ENCODE data around the gene SLC17A5.
A peak's percentile ranks its signal among the peaks of the same experiment; 100 is the strongest.
"Not testable (repeated sequence)": the region's sequence is repeated elsewhere in the genome, so short reads cannot be mapped to it uniquely, and the experiment has no call there.

Gene SLC17A5

DNA sequence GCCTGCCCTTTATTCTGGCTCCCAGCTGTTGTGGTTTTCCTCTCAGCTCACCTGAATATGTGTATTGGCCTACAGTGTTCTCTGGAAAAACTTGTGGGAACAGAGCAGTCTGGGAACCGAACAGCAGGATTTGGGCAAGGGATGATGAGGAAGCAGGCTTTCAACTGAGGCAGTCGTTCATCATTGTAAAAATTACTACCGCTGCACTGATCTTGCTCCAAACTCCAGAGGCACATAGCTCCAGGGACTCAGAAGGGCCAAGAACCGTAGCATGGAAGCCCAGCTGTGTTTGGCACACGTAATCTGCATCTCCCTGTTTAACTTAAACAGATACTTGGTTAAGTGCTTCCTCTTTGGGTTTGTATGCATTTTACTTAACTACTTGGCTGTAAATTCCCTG, 84.7 kb downstream of the SLC17A5 start:
- H3K4me3 ChIP-seq (ENCODE audit: low read depth, low read length): no peak overlapping the region
- TF ChIP-seq CTCF (IDR thresholded peaks at IDR 0.05; ENCODE audit: insufficient read depth, low read length, missing control alignments): no peak
- ChIA-PET POLR2A (interaction anchor here (0.9 kb wide), 1 partner anchor 11 kb away, joined by 4 read pairs; no protein-coding TSS in a partner anchor), CTCF (interaction anchor here (1.2 kb wide), 1 partner anchor 11 kb away, joined by 3 read pairs; no protein-coding TSS in a partner anchor)
- no peak for DNase-seq (ENCODE audit: low read depth, low spot score)

DNA sequence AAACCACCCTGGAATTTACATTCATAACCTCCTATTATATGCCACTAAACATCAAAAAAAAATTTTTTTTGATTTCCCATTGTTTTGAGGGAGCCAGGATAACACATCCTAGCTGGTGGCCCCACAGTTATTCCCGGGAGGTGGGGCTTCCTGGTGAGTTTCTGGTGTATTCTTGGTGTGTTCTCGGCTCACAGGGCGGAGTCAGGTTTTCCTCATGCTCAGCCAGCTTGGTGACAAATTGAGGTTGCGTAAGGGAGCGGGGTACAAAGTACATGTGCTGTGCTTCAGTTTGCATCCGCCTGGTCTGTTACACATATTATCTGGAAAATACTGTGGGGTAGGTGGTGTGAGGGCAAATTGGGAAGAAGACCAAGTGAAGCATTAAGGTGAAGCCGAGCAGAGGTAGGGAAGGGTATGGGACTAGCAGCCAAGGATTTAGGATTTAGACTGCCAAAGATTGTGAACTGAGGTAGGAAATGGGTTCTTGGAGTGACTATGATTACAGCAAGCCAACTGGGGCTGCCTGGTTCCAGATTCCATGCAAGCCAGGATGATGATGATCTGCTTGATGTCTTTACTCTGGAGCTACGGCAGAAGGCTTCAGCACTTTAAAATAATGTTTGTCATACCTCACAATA, 86.7 kb downstream of the SLC17A5 start:
- H3K4me3 ChIP-seq (ENCODE audit: low read depth, low read length): no peak overlapping the region
- TF ChIP-seq CTCF (IDR thresholded peaks at IDR 0.05; ENCODE audit: insufficient read depth, low read length, missing control alignments): no peak
- no peak for DNase-seq (ENCODE audit: low read depth, low spot score)
- POLR2A ChIA-PET: interaction anchor here (2.5 to 3.2 kb wide), 2 partner anchors 13 to 47 kb away, joined by 14 to 17 read pairs; partner anchors contain the start of gene EEF1A1
- CTCF ChIA-PET: interaction anchor here (0.6 to 2.8 kb wide), 6 partner anchors 10 to 40 kb away, joined by 3 to 16 read pairs (median 3); no protein-coding TSS in a partner anchor

DNA sequence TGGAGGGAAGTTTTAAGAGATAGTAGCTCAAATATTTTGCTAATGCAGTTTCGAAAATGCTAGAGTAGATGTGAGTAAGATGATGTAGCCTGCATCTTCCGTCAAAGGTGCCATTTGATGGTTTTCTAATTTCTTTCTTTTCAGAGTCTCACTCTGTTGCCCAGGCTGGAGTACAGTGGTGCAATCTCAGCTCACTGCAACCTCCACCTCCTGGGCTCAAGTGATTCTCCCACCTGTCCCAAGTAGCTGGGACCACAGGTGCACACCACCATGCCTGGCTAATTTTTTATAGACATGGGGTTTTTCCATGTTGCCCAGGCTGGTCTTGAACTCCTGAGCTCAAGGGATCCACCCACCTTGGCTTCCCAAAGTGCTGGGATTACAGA, 87.3 kb downstream of the SLC17A5 start:
- not testable (repeated sequence) for H3K4me3 ChIP-seq (ENCODE audit: low read depth, low read length); DNase-seq (ENCODE audit: low read depth, low spot score)
- ChIA-PET CTCF (interaction anchor here (0.9 to 2.8 kb wide), 6 partner anchors 9 to 43 kb away, joined by 3 to 16 read pairs (median 3); no protein-coding TSS in a partner anchor), POLR2A (interaction anchor here (0.8 to 3.2 kb wide), 3 partner anchors 14 to 52 kb away, joined by 3 to 17 read pairs (median 14); partner anchors contain the start of gene EEF1A1)

DNA sequence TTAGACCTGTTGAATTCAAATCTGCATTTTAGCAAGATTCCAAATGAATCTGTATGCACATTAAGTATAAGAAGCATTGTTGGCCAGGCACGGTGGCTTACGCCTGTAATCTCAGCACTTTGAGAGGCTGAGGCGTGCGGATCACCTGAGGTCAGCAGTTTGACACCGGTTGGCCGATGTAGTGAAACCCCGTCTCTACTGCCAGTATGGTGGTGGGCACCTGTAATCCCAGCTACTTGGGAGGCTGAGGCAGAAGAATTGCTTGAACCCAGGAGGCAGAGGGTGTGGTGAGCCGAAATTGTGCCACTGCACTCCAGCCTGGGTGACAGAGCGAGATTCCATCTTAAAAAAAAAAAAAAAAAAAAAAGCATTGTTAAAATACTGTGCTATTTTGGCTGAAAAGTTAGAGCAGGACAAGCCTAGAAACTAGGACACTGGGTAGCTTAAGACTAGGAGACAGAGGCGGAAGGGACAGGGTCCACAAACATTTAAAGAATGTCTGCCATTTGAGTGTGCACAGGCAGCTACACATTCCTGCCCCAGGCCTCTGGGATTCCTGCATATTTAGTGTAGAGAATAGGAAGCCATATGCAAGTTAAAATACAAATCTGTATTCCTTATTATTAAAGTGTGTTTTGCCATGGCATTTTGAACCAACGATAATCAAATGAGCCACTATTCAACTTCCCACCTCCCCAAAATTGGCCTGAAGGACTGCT, 87.9 kb downstream of the SLC17A5 start:
- no peak for TF ChIP-seq CTCF (IDR thresholded peaks at IDR 0.05; ENCODE audit: insufficient read depth, low read length, missing control alignments)
- DNase-seq (ENCODE audit: low read depth, low spot score): peak; percentile 34
- CTCF ChIA-PET: interaction anchor here (0.9 to 2.8 kb wide), 6 partner anchors 9 to 43 kb away, joined by 3 to 16 read pairs (median 3); no protein-coding TSS in a partner anchor
- POLR2A ChIA-PET: interaction anchor here (0.8 to 3.2 kb wide), 3 partner anchors 14 to 52 kb away, joined by 3 to 17 read pairs (median 14); partner anchors contain the start of gene EEF1A1
- H3K4me3 ChIP-seq (ENCODE audit: low read depth, low read length): no peak overlapping the region

GRCh38 chr6:73564578-73565345, 89.0 kb downstream of the SLC17A5 start:
- ChIA-PET POLR2A (no interaction called here), CTCF (interaction anchor here (1.6 to 2.8 kb wide), 3 partner anchors 7 to 18 kb away, joined by 3 to 16 read pairs (median 7); no protein-coding TSS in a partner anchor)
- no peak overlapping the region for H3K4me3 ChIP-seq (ENCODE audit: low read depth, low read length)
- DNase-seq (ENCODE audit: low read depth, low spot score): no peak
- TF ChIP-seq CTCF (IDR thresholded peaks at IDR 0.05; ENCODE audit: insufficient read depth, low read length, missing control alignments): no peak

DNA sequence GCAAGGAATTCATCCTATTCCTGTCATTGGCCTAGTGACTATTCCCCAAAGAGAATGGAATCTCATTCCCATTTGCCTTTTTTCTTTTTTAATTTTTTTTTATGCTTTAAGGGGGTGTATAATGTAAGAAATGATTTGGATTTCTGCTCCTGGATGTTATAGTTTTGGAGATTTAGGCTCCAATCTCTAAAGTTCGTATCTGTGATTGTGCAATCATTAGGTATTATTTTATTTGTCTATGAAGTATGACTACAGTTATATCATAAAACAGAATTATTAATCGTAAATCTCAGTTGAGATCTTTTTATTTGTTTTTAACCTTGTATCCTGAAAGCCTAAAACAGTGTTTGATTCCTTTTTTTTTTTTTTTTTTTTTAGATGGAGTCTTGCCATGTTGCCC, 91.2 kb downstream of the SLC17A5 start:
- POLR2A ChIA-PET: no interaction called here
- H3K4me3 ChIP-seq (ENCODE audit: low read depth, low read length): no peak overlapping the region
- CTCF ChIA-PET: no interaction called here
- no peak for DNase-seq (ENCODE audit: low read depth, low spot score)
- no peak for TF ChIP-seq CTCF (IDR thresholded peaks at IDR 0.05; ENCODE audit: insufficient read depth, low read length, missing control alignments)

Data from AG04449 (cell line).